ENCODE measurements around the gene ZMYND15.

ZMYND15 gene

GRCh38 chr17:4744999-4745969 is 5.7 kb downstream of the ZMYND15 start:
- DNase-seq, result no peak

- no peak for DNase-seq
Observed at GRCh38 chr17:4747847-4748246, 8.2 kb downstream of the ZMYND15 start.

GRCh38 chr17:4748686-4749085 is 9.1 kb downstream of the ZMYND15 start:
- DNase-seq, result no peak

- DNase-seq, result no peak
Observed at GRCh38 chr17:4750606-4751005, 11.0 kb downstream of the ZMYND15 start.

GRCh38 chr17:4751932-4752331 is 12.3 kb downstream of the ZMYND15 start:
- DNase-seq, result no peak

- no peak for DNase-seq
Observed at GRCh38 chr17:4753392-4753791, 13.8 kb downstream of the ZMYND15 start.

- DNase-seq, result no peak
Observed at GRCh38 chr17:4759776-4760236, 20.2 kb downstream of the ZMYND15 start.

GRCh38 chr17:4764595-4764994 is 25.0 kb downstream of the ZMYND15 start:
- no peak for DNase-seq

- no peak for DNase-seq
Observed at GRCh38 chr17:4766201-4766600, 26.6 kb downstream of the ZMYND15 start.

- no peak for DNase-seq
Observed at GRCh38 chr17:4766723-4767122, 27.1 kb downstream of the ZMYND15 start.

GRCh38 chr17:4768298-4768697 is 28.7 kb downstream of the ZMYND15 start:
- DNase-seq, result no peak

GRCh38 chr17:4769628-4770027 is 30.0 kb downstream of the ZMYND15 start:
- no peak for DNase-seq

GRCh38 chr17:4771519-4772234 is 32.0 kb downstream of the ZMYND15 start, which contains the start of gene TM4SF5:
Gene TM4SF5, plus strand, starts transcription at chr17:4771886. Its CDS starts 37 bp downstream, at chr17:4771923.
- DNase-seq, result no peak

GRCh38 chr17:4772235-4772613 is 32.6 kb downstream of the ZMYND15 start:
- peak; percentile 23 for DNase-seq

- DNase-seq, result no peak
Observed at GRCh38 chr17:4777969-4778760, 38.5 kb downstream of the ZMYND15 start.

GRCh38 chr17:4780325-4780955 is 40.8 kb downstream of the ZMYND15 start:
- no peak for DNase-seq

- no peak for DNase-seq
Observed at GRCh38 chr17:4782652-4783051, 43.0 kb downstream of the ZMYND15 start.

- DNase-seq, result no peak
Observed at GRCh38 chr17:4785311-4786105, 45.9 kb downstream of the ZMYND15 start.

GRCh38 chr17:4786106-4786511 is 46.5 kb downstream of the ZMYND15 start, which contains the start of gene VMO1:
Gene VMO1, minus strand, starts transcription at chr17:4786364. Its CDS starts 12 bp downstream, at chr17:4786352.
- no peak for DNase-seq

- no peak for DNase-seq
Observed at GRCh38 chr17:4786516-4786915, 46.9 kb downstream of the ZMYND15 start.

- DNase-seq, result no peak
Observed at GRCh38 chr17:4788159-4788806, 48.6 kb downstream of the ZMYND15 start.

Measured in NCI-H2171 treated with DMSO at 0.1 percent for 48 hours (cell line).